HG03064 (cell line): ENCODE data around the gene EYA4.
"Not testable (repeated sequence)": the region's sequence is repeated elsewhere in the genome, so short reads cannot be mapped to it uniquely, and the experiment has no call there.

Source experiments
- ATAC-seq: cut with Tn5 transposase; IDR thresholded peaks from one replicate; pipeline ENCODE4 v1.9.1; 2021; ENCODE audit warnings: low read depth; ENCODE audit not compliant: unreplicated experiment

Gene EYA4

GRCh38 chr6:133394630-133395029, 153.5 kb downstream of the EYA4 start:
- no peak for ATAC-seq

GRCh38 chr6:133396233-133396983, 155.3 kb downstream of the EYA4 start:
- no peak for ATAC-seq

- no peak for ATAC-seq
Observed at GRCh38 chr6:133396984-133397348, 155.8 kb downstream of the EYA4 start.

GRCh38 chr6:133397601-133398000, 156.4 kb downstream of the EYA4 start:
- ATAC-seq: not testable (repeated sequence)

GRCh38 chr6:133399426-133399825, 158.3 kb downstream of the EYA4 start:
- no peak for ATAC-seq

GRCh38 chr6:133404151-133404550, 163.0 kb downstream of the EYA4 start:
- ATAC-seq: no peak

GRCh38 chr6:133404728-133405127, 163.6 kb downstream of the EYA4 start:
- no peak for ATAC-seq

- no peak for ATAC-seq
Observed at GRCh38 chr6:133407320-133408100, 166.4 kb downstream of the EYA4 start.

- no peak for ATAC-seq
Observed at GRCh38 chr6:133408132-133408531, 167.0 kb downstream of the EYA4 start.

- ATAC-seq: no peak
Observed at GRCh38 chr6:133408543-133408942, 167.4 kb downstream of the EYA4 start.

GRCh38 chr6:133410638-133411435, 169.7 kb downstream of the EYA4 start:
- ATAC-seq: no peak

GRCh38 chr6:133411757-133412156, 170.6 kb downstream of the EYA4 start:
- no peak for ATAC-seq

GRCh38 chr6:133415262-133415661, 174.1 kb downstream of the EYA4 start:
- no peak for ATAC-seq

GRCh38 chr6:133418108-133418507, 177.0 kb downstream of the EYA4 start:
- ATAC-seq: no peak

- no peak for ATAC-seq
Observed at GRCh38 chr6:133423242-133423641, 182.1 kb downstream of the EYA4 start.

- no peak for ATAC-seq
Observed at GRCh38 chr6:133424359-133424758, 183.2 kb downstream of the EYA4 start.

- no peak for ATAC-seq
Observed at GRCh38 chr6:133426038-133426437, 184.9 kb downstream of the EYA4 start.

GRCh38 chr6:133428295-133428694, 187.1 kb downstream of the EYA4 start:
- no peak for ATAC-seq

- no peak for ATAC-seq
Observed at GRCh38 chr6:133430530-133430929, 189.4 kb downstream of the EYA4 start.

- no peak for ATAC-seq
Observed at GRCh38 chr6:133431031-133431430, 189.9 kb downstream of the EYA4 start.
